Activated CD8-positive, alpha-beta memory T cell treated with anti-CD3 and anti-CD28 coated beads for 36 hours (primary cell): Measurements from ENCODE around the gene IGSF21. TPM values are rescaled to one million over a fixed set of nuclear protein-coding genes. Genes with fewer than 3 reads are reported as not detected.
"Not testable (repeated sequence)": the region's sequence is repeated elsewhere in the genome, so short reads cannot be mapped to it uniquely, and the experiment has no call there.

Experiments
- CTCF ChIA-PET: fragments of 350-600 bp; sonication (Branson Sonifier 250); formaldehyde crosslinking; loops from one replicate; lab custom pipeline; 2021; ENCODE audit warnings: antibody characterized with exemption; lab: Charles Lee
- POLR2A ChIA-PET: fragments of 350-600 bp; sonication (Branson Sonifier 250); formaldehyde crosslinking; loops from one replicate; lab custom pipeline; 2021; ENCODE audit warnings: antibody characterized with exemption; lab: Charles Lee
- total RNA-seq, 2 experiments: library from RNA; stranded (reverse); gene quantifications; one replicate each; pipeline ENCODE4 v1.2.3, GENCODE V29; 2021

IGSF21 gene
- total RNA-seq, 2 experiments from 2014 or later: not detected

DNA sequence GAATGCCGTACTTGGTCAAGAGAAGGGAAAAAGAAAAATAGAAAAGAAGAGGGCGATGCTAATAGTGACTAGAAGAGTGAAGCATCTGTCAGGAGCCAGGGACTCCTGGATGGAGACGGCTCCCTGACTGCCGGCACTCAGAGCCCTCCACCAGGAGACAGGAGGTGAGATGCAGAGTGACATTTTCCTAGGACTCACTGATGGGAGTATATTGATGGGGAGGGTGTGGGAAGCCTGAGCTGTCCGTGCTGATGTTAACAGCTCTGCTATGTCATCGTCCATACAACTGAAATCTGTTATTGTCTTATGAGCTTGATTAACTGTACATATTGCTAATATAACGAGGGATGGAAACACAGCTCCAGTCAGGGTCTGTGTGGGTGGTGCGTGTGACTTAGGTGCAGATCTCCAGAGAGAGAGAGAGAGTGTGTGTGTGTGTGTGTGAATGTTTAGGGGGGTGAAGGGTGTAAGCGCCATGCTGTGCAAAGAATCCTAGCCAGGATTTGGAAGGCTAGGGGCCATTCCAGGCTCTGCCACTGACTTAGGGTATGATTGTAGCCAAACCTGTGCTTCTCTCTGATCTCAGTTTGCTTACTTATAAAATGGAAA, 250.1 kb downstream of the IGSF21 start:
- ChIA-PET POLR2A (no interaction called here), CTCF (no interaction called here)

GRCh38 chr1:18358600-18358999, 251.0 kb downstream of the IGSF21 start:
- ChIA-PET POLR2A (no interaction called here), CTCF (no interaction called here)

DNA sequence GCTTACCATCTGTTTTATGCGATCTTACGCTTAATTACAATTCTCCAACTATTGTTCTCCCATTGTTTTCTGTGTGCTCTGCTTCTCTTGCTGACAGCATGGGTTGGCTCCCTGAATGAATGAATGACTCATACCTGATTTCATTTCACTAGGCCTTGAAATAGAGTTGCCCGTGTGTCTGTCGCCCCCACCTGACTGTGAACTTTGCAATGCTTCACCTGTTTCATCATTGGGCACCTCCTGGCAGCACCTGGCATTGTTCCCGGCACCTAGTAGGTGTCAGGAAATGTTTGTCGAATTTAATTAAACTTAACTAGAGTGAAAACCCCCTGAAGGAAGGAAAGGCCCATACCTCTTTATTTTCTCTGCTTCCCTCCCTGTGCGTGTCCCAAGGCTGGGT, 252.7 kb downstream of the IGSF21 start:
- CTCF ChIA-PET: no interaction called here

DNA sequence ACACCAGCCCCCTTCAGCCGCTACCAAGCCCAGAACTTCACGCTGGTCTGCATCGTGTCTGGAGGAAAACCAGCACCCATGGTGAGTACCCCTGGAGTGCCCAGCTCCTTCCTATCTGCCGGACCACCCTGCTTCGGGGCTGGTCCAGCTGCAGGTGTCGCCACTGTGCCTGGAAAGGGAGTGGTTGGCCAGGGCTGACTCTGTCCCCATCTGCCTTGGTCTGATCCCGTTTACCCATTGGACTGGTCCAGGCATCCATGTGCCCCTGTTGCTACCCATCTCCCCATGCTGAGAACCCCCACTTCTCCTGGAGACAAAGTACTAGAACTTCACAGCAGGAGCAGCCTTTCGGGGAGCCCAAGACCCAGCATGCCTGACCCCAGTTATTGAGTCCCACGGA, 254.6 kb downstream of the IGSF21 start:
- CTCF ChIA-PET: no interaction called here

More for the DNA sequence above, 252.7 kb downstream of the IGSF21 start:
- POLR2A ChIA-PET: no interaction called here

DNA sequence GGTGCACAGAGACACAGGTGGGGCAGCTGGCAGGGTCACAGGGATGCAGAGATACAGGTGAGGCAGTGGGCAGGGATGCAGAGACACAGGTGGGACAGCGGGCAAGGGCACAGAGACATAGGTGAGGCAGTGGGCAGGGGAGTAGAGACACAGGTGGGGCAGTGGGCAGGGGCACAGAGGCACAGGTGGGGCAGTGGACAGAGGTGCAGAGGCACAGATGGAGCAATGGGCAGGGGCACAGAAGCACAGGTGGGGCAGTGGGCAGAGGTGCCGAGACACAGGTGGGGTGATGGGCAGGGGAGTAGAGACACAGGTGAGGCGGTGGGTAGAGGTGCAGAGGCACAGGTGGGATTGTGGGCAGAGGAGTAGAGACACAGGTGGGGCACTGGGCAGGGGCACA, 255.8 kb downstream of the IGSF21 start:
- POLR2A ChIA-PET: no interaction called here

More for the DNA sequence above, 254.6 kb downstream of the IGSF21 start:
- POLR2A ChIA-PET: no interaction called here

DNA sequence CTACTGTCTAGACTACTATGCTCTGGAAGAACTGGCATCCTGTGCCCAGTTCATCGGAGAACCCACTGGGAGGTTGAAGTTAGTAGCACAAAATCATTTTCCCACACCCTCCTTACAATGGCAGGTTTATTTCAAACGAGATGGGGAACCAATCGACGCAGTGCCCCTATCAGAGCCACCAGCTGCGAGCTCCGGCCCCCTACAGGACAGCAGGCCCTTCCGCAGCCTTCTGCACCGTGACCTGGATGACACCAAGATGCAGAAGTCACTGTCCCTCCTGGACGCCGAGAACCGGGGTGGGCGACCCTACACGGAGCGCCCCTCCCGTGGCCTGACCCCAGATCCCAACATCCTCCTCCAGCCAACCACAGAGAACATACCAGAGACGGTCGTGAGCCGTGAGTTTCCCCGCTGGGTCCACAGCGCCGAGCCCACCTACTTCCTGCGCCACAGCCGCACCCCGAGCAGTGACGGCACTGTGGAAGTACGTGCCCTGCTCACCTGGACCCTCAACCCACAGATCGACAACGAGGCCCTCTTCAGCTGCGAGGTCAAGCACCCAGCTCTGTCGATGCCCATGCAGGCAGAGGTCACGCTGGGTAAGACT, 257.6 kb downstream of the IGSF21 start:
- ChIA-PET POLR2A (no interaction called here), CTCF (interaction anchor here (1.1 kb wide), 1 partner anchor 13 kb away, joined by 3 read pairs; no protein-coding TSS in a partner anchor)

More for the DNA sequence above, 255.8 kb downstream of the IGSF21 start:
- CTCF ChIA-PET: no interaction called here

GRCh38 chr1:18372505-18372904, 264.9 kb downstream of the IGSF21 start:
- POLR2A ChIA-PET, CTCF ChIA-PET: not testable (repeated sequence)

DNA sequence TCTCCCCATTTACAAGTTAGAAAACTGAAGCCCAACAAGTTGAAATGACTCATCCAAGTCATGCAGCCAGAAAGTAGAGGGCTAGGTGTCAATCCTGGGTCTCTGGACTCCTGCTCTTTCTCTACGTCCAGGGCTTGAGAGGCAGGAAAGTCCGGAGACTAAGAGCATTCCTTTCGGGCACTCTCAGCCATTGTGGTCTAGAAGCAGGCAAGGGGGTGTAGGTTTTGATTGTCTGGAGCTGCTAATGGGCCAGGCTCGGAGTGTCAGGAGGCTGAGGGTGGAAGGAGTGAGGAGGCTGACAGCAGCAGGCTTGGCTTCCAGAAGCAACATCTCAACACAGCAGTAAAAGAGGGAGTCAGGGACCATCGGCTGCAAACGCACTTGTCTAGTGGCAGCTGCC, 265.6 kb downstream of the IGSF21 start:
- CTCF ChIA-PET: no interaction called here

DNA sequence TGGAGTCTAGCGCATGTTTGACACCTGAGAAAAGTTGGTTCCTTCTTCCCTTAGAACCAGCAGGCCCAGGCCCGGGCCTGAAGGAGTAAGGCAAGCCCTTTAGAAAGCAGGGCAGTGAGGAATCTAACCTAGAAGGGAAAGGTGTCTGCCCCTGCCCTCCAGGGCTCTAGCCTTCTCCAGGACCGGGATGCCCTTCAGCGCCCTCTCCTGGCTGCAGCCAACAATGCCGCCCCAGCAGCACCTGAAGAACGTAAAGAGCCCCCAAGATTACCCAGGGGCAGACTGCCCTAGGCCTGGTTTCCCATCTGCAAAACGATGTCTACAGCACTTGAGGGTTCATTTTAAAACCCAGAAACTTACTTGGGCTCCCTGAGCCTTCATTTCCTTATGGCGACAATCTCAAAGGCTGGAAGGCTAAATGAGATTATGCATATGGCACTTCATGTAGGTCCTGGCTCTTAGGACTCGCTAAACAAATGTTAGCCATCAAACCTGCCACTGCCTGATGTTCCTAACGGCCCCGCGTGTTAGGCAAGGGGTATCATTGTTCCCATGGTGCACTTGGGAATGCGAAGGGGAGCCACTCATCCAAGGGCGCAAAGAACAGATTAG, 266.4 kb downstream of the IGSF21 start:
- ChIA-PET CTCF (no interaction called here), POLR2A (no interaction called here)

More for the DNA sequence above, 265.6 kb downstream of the IGSF21 start:
- POLR2A ChIA-PET: no interaction called here

- POLR2A ChIA-PET: no interaction called here
- CTCF ChIA-PET: no interaction called here
These were observed 269.1 kb downstream of the IGSF21 start for GRCh38 chr1:18376661-18377060.

- POLR2A ChIA-PET: no interaction called here
These were observed 272.7 kb downstream of the IGSF21 start for GRCh38 chr1:18380288-18380687.

GRCh38 chr1:18384059-18384458, 276.5 kb downstream of the IGSF21 start:
- ChIA-PET CTCF (no interaction called here), POLR2A (no interaction called here)

More at GRCh38 chr1:18380288-18380687, 272.7 kb downstream of the IGSF21 start:
- CTCF ChIA-PET: no interaction called here

GRCh38 chr1:18384471-18384870, 276.9 kb downstream of the IGSF21 start:
- POLR2A ChIA-PET: no interaction called here
- CTCF ChIA-PET: no interaction called here

- POLR2A ChIA-PET: no interaction called here
- CTCF ChIA-PET: no interaction called here
These were observed 277.7 kb downstream of the IGSF21 start for GRCh38 chr1:18385239-18385790.

DNA sequence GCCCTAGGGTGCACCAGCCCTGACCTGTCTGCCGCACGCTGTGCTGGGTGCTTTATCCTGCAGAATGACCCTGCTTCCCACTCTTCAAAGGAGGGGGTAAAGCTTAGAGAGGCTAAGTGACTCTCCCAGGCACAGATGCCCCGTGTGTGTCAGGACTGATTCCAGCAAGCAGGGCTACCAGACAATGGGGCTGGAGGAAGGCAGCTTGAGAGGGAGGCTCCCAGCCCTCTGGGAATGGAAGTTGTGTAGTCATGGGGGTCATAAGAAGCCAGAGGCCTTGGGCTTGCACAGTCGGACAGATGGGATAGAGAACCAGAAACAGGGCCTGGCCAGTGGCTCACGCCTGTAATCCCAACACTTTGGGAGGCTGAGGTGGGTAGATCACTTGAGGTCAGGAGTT, 279.0 kb downstream of the IGSF21 start:
- ChIA-PET CTCF (no interaction called here), POLR2A (no interaction called here)

- ChIA-PET CTCF (no interaction called here), POLR2A (no interaction called here)
These were observed 279.7 kb downstream of the IGSF21 start for GRCh38 chr1:18387307-18387706.

DNA sequence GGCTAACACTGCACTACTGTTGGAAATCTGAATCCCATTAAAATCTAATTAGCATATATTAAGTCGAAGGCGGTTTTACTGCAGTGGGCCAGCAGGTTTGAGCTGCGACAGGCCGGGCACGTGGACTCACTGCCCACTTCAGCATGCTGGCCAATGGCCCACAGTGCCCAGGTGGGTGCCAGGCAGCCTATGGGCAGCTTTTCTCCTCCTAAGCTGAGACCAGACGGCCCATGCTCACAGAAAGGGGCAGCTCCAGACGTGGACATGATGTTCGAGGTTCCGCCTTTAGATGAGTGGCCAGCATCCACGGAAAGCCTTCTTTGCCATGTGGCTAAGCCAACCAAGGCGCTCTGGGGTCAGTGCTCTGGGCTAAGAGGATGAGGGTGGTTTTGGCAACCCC, 283.4 kb downstream of the IGSF21 start:
- POLR2A ChIA-PET: no interaction called here
- CTCF ChIA-PET: no interaction called here

- ChIA-PET CTCF (no interaction called here), POLR2A (no interaction called here)
These were observed 287.1 kb downstream of the IGSF21 start for GRCh38 chr1:18394563-18395156.

GRCh38 chr1:18396247-18396980, 288.8 kb downstream of the IGSF21 start:
- ChIA-PET CTCF (no interaction called here), POLR2A (no interaction called here)

- ChIA-PET POLR2A (no interaction called here), CTCF (no interaction called here)
These were observed 290.0 kb downstream of the IGSF21 start for GRCh38 chr1:18397641-18398040.
